Mucosa of rectum (tissue), 2 donors: ENCODE data around the gene NRF1.

ENCODE experiments used
- H3K27ac ChIP-seq, 2 donors: one replicate each; pipeline ENCODE4 v1.7.0; 2013; ENCODE audit warnings: inconsistent platforms in 2 of 2, low read depth in 2 of 2, low read length in 2 of 2
- H3K27me3 ChIP-seq, 2 donors: one replicate each; pipeline ENCODE4 v1.7.0; 2013; ENCODE audit warnings: low read length in 2 of 2; ENCODE audit not compliant: control insufficient read depth in 2 of 2, insufficient read depth in 2 of 2
- H3K36me3 ChIP-seq, 2 donors: one replicate each; pipeline ENCODE4 v1.7.0; 2013; ENCODE audit warnings: low read length in 2 of 2; ENCODE audit not compliant: control insufficient read depth in 2 of 2, insufficient read depth in 2 of 2
- H3K4me1 ChIP-seq, 2 donors: one replicate each; pipeline ENCODE4 v1.7.0; 2013; ENCODE audit warnings: low read length in 2 of 2, mild to moderate bottlenecking in 1 of 2; ENCODE audit not compliant: control insufficient read depth in 2 of 2, insufficient read depth in 2 of 2
- H3K4me3 ChIP-seq, 2 donors: one replicate each; pipeline ENCODE4 v1.7.0; 2013; ENCODE audit warnings: low read length in 2 of 2
- H3K9ac ChIP-seq, 2 donors: one replicate each; pipeline ENCODE4 v1.7.0; 2013; ENCODE audit warnings: low read length in 2 of 2, low read depth in 1 of 2, mild to moderate bottlenecking in 1 of 2
- H3K9me3 ChIP-seq, 2 donors: one replicate each; pipeline ENCODE4 v1.7.0; 2013; ENCODE audit warnings: low read length in 2 of 2; ENCODE audit not compliant: control insufficient read depth in 2 of 2
- donor health status: healthy.
- donor health status: Normal muscosa, but diverticular disease.

The NRF1 gene

DNA sequence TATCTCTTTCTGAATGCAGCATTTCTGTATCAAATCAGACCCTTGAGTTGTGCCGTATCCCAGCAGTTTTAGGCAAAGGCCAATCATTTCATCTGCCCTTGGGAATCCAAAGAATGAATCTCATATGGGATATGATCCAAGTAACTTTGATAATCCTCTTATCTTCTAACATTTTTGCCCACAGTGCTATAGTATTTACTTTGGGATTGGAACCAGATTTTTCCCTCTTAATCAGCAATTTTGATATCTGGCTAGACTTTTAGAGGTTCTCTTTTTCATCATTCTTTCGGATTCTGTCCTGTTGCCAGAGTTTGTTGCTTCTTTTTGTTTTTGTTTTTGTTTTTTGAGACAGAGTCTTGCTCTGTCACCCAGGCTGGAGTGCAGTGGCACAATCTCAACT is 118.0 kb downstream of the NRF1 start:
- H3K4me3 ChIP-seq, result no peak overlapping the region
- H3K27me3 ChIP-seq, result no peaks in the 10 kb centered on the region
- no peaks in the 10 kb centered on the region for H3K9me3 ChIP-seq
- H3K9ac ChIP-seq, result no peak overlapping the region
- peaks cover 0 to 8% of the 10 kb centered on the region in 2 donors for H3K4me1 ChIP-seq
- peaks cover 26 to 34% of the 10 kb centered on the region in 2 donors for H3K36me3 ChIP-seq
- no peak overlapping the region for H3K27ac ChIP-seq

DNA sequence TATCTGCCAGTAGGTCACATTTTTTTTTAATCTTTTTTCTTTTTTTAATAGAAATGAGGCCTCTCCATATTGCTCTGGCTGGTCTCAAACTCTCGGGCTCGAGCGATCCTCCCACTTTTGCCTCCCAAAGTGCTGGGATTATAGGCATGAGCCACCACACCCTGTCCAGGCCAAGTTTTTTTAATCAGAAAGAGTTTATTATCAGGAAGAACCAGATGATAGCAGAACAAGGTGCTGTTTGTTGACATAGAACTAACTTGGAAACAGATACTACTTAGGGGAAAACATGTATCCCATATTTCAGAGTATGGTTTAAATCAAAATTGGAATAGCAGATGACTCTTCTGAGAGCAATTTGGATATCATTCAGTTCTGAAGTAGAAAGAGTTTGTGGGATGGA is 118.6 kb downstream of the NRF1 start:
- Histone ChIP-seq H3K9me3 (no peaks in the 10 kb centered on the region), H3K27ac (no peak overlapping the region), H3K4me1 (peaks cover 0 to 8% of the 10 kb centered on the region in 2 donors), H3K4me3 (no peak overlapping the region), H3K36me3 (peaks cover 26 to 34% of the 10 kb centered on the region in 2 donors), H3K27me3 (no peaks in the 10 kb centered on the region), H3K9ac (no peak overlapping the region)

DNA sequence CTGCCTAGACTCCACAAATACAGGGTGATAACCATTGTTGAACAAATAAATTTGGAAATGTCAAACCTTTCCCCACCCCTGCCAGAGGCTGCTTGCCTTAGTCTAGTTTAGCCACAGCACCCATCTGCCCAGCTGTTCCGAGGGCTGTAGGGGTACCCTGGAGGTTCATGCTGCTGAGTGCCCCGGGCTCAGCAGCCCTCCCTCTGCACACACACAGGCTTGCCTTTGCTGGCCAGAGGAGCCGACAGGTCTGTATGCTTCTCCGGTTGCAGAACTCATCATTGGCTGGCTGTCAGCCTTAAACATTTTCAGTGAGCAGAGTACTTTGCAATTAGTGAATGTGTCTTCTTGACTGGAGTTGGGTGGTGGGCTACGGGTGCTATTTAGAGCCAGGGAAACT is 122.9 kb downstream of the NRF1 start:
- Histone ChIP-seq H3K27me3 (no peaks in the 10 kb centered on the region), H3K4me3 (no peak overlapping the region), H3K36me3 (peaks cover 22 to 33% of the 10 kb centered on the region in 2 donors), H3K9ac (no peak overlapping the region), H3K27ac (no peak overlapping the region), H3K9me3 (no peaks in the 10 kb centered on the region), H3K4me1 (peaks cover 0 to under 1% of the 10 kb centered on the region in 2 donors)

DNA sequence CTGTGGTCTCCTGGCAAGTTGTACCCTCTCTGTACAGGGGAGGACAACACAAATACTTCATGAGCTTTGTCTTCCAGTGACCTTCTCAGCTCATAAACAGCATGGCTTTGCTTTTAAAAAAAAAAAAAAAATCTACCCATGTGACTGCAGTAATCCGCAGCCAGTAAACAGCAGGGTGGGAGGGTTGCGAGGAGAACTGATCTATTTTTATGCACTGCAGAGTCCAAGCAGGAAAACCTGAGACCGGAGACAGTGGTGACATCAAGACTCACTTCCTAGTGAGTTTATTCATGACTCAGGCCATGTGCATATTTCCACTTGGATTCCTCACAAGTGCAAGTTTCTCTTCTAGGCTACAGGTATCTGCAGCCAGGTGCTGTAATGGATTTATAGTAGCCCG is 127.9 kb downstream of the NRF1 start:
- Histone ChIP-seq H3K27me3 (no peaks in the 10 kb centered on the region), H3K36me3 (peaks cover 28 to 31% of the 10 kb centered on the region in 2 donors), H3K4me3 (no peak overlapping the region), H3K4me1 (no peaks in the 10 kb centered on the region), H3K9me3 (no peaks in the 10 kb centered on the region), H3K9ac (no peak overlapping the region), H3K27ac (no peak overlapping the region)

DNA sequence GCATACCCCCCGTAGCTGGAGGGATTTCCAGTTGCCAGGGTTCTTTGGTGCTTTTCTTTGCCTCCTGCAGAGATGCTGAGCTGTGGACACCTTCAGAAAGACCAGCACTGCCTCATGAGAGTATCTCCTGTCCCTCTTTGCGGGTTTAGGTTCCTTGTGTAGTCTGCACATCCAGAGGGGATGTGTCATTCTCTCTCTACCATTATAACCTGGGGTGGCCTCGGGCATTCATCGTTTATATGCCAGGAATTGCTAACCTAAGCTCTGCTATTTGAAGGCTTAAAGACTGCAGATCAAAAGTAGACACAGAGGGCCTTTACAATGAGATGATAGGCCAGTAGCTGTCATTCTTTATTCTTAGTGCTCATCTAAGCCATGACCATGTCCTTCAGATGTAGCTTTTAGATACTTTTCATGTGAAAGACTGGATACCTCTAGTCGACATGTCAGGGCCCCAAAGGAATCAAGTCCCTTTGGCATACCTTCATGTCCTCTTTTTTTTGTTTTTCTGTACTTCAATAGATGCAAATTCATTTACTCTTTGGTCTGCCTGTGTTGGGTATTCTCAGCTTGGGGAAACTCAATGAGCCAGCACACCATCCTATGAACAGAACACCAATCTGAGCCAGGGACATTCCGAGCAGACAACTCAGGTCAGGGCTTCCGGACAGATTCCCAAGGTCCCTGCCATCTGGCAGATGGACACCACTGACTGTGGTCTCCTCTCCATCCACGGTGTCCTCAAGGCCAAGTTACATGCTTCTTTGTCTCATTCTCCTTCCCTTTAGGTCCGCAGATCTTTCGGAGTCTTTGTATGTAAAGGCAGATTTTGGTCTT is 129.3 kb downstream of the NRF1 start:
- Histone ChIP-seq H3K27me3 (no peaks in the 10 kb centered on the region), H3K27ac (no peak overlapping the region), H3K9me3 (no peaks in the 10 kb centered on the region), H3K36me3 (peaks cover 25 to 28% of the 10 kb centered on the region in 2 donors), H3K4me1 (no peaks in the 10 kb centered on the region), H3K4me3 (no peak overlapping the region), H3K9ac (no peak overlapping the region)

DNA sequence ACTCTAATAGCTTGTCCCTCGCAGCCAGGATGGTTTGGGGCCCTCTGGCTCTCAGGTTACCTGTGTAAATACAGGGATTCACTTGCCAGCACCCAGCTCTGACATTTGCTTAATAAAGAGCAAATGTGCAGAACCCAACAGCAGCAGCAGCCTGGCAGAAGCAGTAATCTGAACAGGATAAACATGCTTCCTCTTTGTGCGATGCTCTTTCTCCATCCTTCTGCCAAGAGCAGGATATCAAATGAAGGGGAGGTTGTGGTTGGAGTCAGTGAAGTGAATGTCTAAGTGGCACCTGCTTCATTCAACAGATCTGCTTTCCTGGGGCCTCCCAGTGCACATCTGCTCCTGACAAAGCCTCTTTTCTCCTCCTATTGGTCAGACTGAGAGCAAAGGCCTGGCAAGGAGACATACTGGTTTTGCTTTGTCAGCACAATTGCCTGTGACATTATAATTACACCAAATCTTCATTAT is 130.3 kb downstream of the NRF1 start:
- no peak overlapping the region for H3K27ac ChIP-seq
- no peak overlapping the region for H3K9ac ChIP-seq
- no peaks in the 10 kb centered on the region for H3K4me1 ChIP-seq
- H3K9me3 ChIP-seq, result no peaks in the 10 kb centered on the region
- H3K4me3 ChIP-seq, result no peak overlapping the region
- no peaks in the 10 kb centered on the region for H3K27me3 ChIP-seq
- H3K36me3 ChIP-seq, result peaks cover 25 to 29% of the 10 kb centered on the region in 2 donors

DNA sequence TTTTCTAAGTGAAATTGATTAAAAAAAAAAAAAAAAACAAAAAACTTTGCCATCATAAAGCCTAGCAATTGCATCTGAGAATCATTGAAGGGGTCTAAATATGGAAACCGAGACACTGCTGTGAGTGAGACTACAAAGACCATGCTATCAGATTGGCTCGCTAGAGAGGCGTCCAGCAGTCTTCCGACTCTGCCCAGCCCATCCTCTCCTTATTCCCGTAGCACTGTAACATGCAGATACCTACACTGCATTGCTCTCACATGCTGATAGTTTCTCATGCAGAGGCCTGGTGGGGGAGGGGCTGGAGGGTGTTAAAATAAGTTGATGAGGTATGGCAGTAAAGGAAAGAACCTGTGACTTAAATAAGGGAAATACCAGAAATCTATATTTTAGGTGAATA is 130.7 kb downstream of the NRF1 start:
- Histone ChIP-seq H3K36me3 (peaks cover 25 to 27% of the 10 kb centered on the region in 2 donors), H3K4me3 (no peak overlapping the region), H3K27me3 (no peaks in the 10 kb centered on the region), H3K4me1 (no peaks in the 10 kb centered on the region), H3K27ac (no peak overlapping the region), H3K9me3 (no peaks in the 10 kb centered on the region), H3K9ac (no peak overlapping the region)

DNA sequence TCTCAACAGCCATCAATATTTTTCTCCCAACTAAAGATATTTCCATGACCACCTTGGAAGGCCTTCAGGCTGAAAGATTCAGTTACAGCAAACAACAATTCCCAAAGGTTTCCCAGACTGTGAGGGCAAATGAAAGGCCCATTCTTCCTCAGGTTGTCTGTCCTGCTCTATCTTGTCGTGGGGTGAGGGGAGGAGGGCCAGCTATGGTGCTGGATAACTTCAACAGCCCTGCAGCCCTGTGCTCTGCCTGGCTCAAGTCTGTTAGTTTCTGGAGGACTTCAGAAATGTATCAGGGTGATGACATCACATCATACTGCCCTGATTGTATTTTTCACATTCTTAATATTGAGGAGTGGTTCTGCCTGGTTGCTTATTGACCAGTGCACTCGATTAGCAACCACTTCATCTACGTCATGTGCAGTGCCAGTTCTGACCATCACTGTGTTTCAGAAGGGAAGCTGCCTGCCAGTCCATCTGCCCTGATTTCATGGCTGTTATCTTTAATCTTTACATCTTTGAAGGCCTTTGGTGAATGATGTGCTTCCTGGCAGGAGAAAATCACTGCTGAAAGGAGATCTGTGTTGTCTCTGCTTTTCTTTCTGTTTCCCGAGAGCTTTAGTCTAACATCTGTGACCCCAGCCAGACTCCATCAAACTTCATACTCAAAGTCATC is 135.5 kb downstream of the NRF1 start:
- Histone ChIP-seq H3K36me3 (peaks cover 18 to 26% of the 10 kb centered on the region in 2 donors), H3K4me3 (no peak overlapping the region)

DNA sequence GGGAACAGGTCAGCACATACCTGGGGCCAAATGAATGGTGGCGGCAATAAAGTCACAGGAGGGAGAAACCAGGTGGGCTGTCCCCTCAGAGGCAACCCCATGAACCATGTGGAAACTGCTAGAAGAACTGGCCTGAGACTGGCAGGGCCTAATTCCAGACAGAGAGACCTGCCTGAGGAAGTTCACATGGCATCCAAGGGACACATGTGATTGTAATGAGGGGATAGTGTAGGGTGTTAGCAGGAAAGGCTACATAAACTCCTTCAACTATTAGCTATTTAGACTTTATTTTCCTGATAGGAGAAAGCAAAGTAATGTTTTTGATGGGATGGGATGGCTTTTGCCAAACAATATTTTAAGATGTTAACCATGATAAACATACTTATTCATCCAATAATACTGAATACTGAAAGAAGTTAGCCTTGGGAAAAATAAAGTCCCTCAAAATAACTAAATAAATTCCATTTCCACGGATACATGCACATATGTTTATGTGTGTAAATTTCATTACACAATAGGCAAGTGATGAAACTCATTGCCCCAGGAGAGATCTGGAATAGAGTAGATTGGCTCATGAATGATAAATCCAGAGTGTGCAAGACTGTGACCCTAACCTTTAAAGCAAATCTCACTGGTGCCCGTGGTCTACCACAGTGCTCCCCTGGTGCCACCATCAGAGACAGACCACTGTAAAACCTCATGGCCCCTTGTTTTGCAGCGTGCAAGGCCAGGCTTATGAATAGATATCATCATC is 137.0 kb downstream of the NRF1 start:
- peaks cover 15 to 19% of the 10 kb centered on the region in 2 donors for H3K36me3 ChIP-seq
- no peaks in the 10 kb centered on the region for H3K4me1 ChIP-seq
- H3K9me3 ChIP-seq, result no peaks in the 10 kb centered on the region
- no peak overlapping the region for H3K4me3 ChIP-seq
- H3K27ac ChIP-seq, result no peak overlapping the region
- no peaks in the 10 kb centered on the region for H3K27me3 ChIP-seq
- no peak overlapping the region for H3K9ac ChIP-seq

More for the DNA sequence above, 135.5 kb downstream of the NRF1 start:
- Histone ChIP-seq H3K27ac (no peak overlapping the region), H3K4me1 (no peaks in the 10 kb centered on the region), H3K27me3 (no peaks in the 10 kb centered on the region), H3K9ac (no peak overlapping the region), H3K9me3 (no peaks in the 10 kb centered on the region)

DNA sequence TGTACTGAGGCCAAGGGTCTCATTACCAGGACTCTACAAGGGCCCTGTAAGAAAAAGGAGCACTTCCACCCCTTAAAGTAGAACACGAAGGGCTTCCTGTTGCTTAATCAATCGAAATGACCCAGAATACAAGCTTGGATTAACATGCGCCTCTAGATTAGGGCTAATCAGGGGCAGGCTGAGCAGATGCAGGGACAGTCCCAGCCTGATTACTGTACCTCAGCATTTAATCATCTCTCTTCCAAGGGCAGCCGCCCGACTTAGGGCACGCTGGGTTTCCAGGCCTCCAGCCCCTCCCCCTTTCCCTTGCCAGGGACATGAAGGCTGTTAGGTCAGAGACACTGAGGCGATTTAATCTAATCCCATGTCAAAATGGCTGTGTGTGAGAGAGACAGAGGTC is 138.6 kb downstream of the NRF1 start:
- peaks cover 11 to 16% of the 10 kb centered on the region in 2 donors for H3K36me3 ChIP-seq
- H3K4me1 ChIP-seq, result no peaks in the 10 kb centered on the region
- H3K9ac ChIP-seq, result no peak overlapping the region
- no peaks in the 10 kb centered on the region for H3K9me3 ChIP-seq
- H3K27me3 ChIP-seq, result no peaks in the 10 kb centered on the region
- H3K27ac ChIP-seq, result no peak overlapping the region
- H3K4me3 ChIP-seq, result no peak overlapping the region
